Stimulated activated CD4-positive, alpha-beta T cell treated with anti-CD3 and anti-CD28 coated beads, Interleukin-15, amount 100 ng/mL, for 48 hours (primary cell): ENCODE results near the gene FAM8A1.
"Not testable (repeated sequence)": the region's sequence is repeated elsewhere in the genome, so short reads cannot be mapped to it uniquely, and the experiment has no call there.

Source experiments
- DNase-seq, 2 donors: peaks; one replicate each; pipeline ENCODE4 v3.0.0-alpha.2; 2020; ENCODE audit warnings: low read depth in 2 of 2

The FAM8A1 gene

GRCh38 chr6:17599877-17600526 is at the start of gene FAM8A1:
TSS of gene FAM8A1 (plus strand) at chr6:17600302. CDS start at chr6:17600410, 108 bp downstream.
- DNase-seq, result peak; percentile 93 to 96

- DNase-seq, result no peak
Observed at GRCh38 chr6:17551383-17551958, 48.6 kb upstream of the FAM8A1 start.

- DNase-seq, result no peak
Observed at GRCh38 chr6:17552861-17553260, 47.2 kb upstream of the FAM8A1 start.

GRCh38 chr6:17556014-17556413 is 44.1 kb upstream of the FAM8A1 start:
- DNase-seq, result no peak

GRCh38 chr6:17562636-17563035 is 37.5 kb upstream of the FAM8A1 start:
- no peak for DNase-seq

- DNase-seq, result no peak
Observed at GRCh38 chr6:17565399-17565798, 34.7 kb upstream of the FAM8A1 start.

GRCh38 chr6:17574866-17575560 is 25.1 kb upstream of the FAM8A1 start:
- no peak for DNase-seq

GRCh38 chr6:17577059-17577458 is 23.0 kb upstream of the FAM8A1 start:
- DNase-seq, result no peak

- peak in 1 of 2 donors; percentile 16 for DNase-seq
Observed at GRCh38 chr6:17580518-17581048, 19.5 kb upstream of the FAM8A1 start.

- not testable (repeated sequence) for DNase-seq
Observed at GRCh38 chr6:17581282-17581681, 18.8 kb upstream of the FAM8A1 start.

- DNase-seq, result no peak
Observed at GRCh38 chr6:17583811-17584210, 16.3 kb upstream of the FAM8A1 start.

- no peak for DNase-seq
Observed at GRCh38 chr6:17584241-17584803, 15.8 kb upstream of the FAM8A1 start.

- DNase-seq, result no peak
Observed at GRCh38 chr6:17585766-17586490, 14.2 kb upstream of the FAM8A1 start.

GRCh38 chr6:17586623-17587022 is 13.5 kb upstream of the FAM8A1 start:
- not testable (repeated sequence) for DNase-seq

GRCh38 chr6:17588011-17588410 is 12.1 kb upstream of the FAM8A1 start:
- no peak for DNase-seq

GRCh38 chr6:17589406-17590096 is 10.6 kb upstream of the FAM8A1 start:
- DNase-seq, result no peak

- no peak for DNase-seq
Observed at GRCh38 chr6:17591287-17591686, 8.8 kb upstream of the FAM8A1 start.

GRCh38 chr6:17593246-17593645 is 6.9 kb upstream of the FAM8A1 start:
- DNase-seq, result no peak

GRCh38 chr6:17596085-17596484 is 4.0 kb upstream of the FAM8A1 start:
- no peak for DNase-seq

- peak; percentile 17 to 18 for DNase-seq
Observed at GRCh38 chr6:17600527-17601385, 654 bp downstream of the FAM8A1 start.
